Measurements from ENCODE around the gene PIGH. TPM values are rescaled to one million over a fixed set of nuclear protein-coding genes. Genes with fewer than 3 reads are reported as not detected.
A peak's percentile ranks its signal among the peaks of the same experiment; 100 is the strongest.

The PIGH gene
- total RNA-seq, 2 donors from 2014 or later: 4.5 to 7.5 TPM

GRCh38 chr14:67551123-67551522 is 48.9 kb downstream of the PIGH start:
- Mint-ChIP-seq H3K4me3 (no peak overlapping the region), H3K4me1 (peaks cover 4% of the 10 kb centered on the region), H3K27ac (no peak overlapping the region), H3K27me3 (ENCODE audit: insufficient read depth) (no peaks in the 10 kb centered on the region), H3K9me3 (no peaks in the 10 kb centered on the region), H3K36me3 (ENCODE audit: low read depth) (peaks cover 42% of the 10 kb centered on the region)
- Histone ChIP-seq H3K4me3 (ENCODE audit: low read length) (no peak overlapping the region), H3K27ac (ENCODE audit: low read depth, low read length) (no peak overlapping the region), H3K36me3 (ENCODE audit: control insufficient read depth, insufficient read depth, low read length) (no peaks in the 10 kb centered on the region), H3K9ac (ENCODE audit: extremely low read depth, low read length, poor library complexity, severe bottlenecking) (no peak overlapping the region), H3K27me3 (ENCODE audit: control insufficient read depth, insufficient read depth, low read length, poor library complexity, severe bottlenecking) (no peaks in the 10 kb centered on the region), H3K9me3 (ENCODE audit: control insufficient read depth, low read length) (no peaks in the 10 kb centered on the region), H3K4me1 (ENCODE audit: control insufficient read depth, insufficient read depth, low read length) (no peaks in the 10 kb centered on the region)
- WGBS, 2 experiments (ENCODE audit: insufficient coverage in 1 of 2, insufficient read length in 1 of 2): 93 to 100% methylated on average over 1 to 2 of the region's 3 CpGs
- TF ChIP-seq, protein P1, sequence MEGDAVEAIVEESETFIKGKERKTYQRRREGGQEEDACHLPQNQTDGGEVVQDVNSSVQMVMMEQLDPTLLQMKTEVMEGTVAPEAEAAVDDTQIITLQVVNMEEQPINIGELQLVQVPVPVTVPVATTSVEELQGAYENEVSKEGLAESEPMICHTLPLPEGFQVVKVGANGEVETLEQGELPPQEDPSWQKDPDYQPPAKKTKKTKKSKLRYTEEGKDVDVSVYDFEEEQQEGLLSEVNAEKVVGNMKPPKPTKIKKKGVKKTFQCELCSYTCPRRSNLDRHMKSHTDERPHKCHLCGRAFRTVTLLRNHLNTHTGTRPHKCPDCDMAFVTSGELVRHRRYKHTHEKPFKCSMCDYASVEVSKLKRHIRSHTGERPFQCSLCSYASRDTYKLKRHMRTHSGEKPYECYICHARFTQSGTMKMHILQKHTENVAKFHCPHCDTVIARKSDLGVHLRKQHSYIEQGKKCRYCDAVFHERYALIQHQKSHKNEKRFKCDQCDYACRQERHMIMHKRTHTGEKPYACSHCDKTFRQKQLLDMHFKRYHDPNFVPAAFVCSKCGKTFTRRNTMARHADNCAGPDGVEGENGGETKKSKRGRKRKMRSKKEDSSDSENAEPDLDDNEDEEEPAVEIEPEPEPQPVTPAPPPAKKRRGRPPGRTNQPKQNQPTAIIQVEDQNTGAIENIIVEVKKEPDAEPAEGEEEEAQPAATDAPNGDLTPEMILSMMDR (conservative IDR thresholded peaks at IDR 0.05): no peak
- no peak for DNase-seq

- H3K4me1 Mint-ChIP-seq: peaks cover 4% of the 10 kb centered on the region
- no peaks in the 10 kb centered on the region for H3K9me3 Mint-ChIP-seq
- no peak for DNase-seq
- Histone ChIP-seq H3K9ac (ENCODE audit: extremely low read depth, low read length, poor library complexity, severe bottlenecking) (no peak overlapping the region), H3K4me3 (ENCODE audit: low read length) (no peak overlapping the region), H3K27me3 (ENCODE audit: control insufficient read depth, insufficient read depth, low read length, poor library complexity, severe bottlenecking) (no peaks in the 10 kb centered on the region), H3K4me1 (ENCODE audit: control insufficient read depth, insufficient read depth, low read length) (no peaks in the 10 kb centered on the region), H3K9me3 (ENCODE audit: control insufficient read depth, low read length) (peaks cover 4% of the 10 kb centered on the region), H3K27ac (ENCODE audit: low read depth, low read length) (no peak overlapping the region), H3K36me3 (ENCODE audit: control insufficient read depth, insufficient read depth, low read length) (peaks cover 12% of the 10 kb centered on the region)
- H3K4me3 Mint-ChIP-seq: no peak overlapping the region
- TF ChIP-seq, protein P1 (conservative IDR thresholded peaks at IDR 0.05): no peak
- WGBS, 2 experiments (ENCODE audit: insufficient coverage in 1 of 2, insufficient read length in 1 of 2): 94 to 100% methylated on average over 1 to 4 of the region's 4 CpGs
- H3K27ac Mint-ChIP-seq: no peak overlapping the region
- H3K27me3 Mint-ChIP-seq (ENCODE audit: insufficient read depth): no peaks in the 10 kb centered on the region
- H3K36me3 Mint-ChIP-seq (ENCODE audit: low read depth): peaks cover 46% of the 10 kb centered on the region
Measured at GRCh38 chr14:67549734-67550133, 50.3 kb downstream of the PIGH start.

DNA sequence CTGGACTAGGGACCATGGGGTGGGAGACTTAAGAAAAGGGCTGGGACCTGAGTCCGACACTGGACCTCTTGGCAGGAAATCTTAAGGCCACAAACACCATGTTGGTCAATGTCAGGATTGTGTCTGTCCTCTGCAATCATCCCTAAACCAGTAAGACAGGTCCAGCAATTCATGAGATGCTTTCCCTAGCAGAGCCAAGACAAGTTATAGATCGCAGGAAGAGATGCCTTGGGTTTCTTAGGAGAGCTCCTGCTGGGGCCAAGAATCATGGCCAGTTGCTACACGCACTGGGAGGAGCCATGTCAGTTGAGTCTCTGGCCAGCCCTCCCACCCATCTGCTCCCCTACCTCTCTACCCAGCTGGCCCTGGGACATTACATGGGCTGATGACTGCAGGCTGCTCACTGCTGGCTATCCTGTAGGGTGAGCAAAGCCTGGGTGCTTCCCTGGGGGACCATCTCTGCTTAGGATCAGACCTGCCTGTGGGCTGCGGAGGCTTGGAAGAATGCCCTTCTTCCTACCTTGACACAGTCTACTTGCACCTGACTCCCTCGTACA is 52.8 kb downstream of the PIGH start:
- TF ChIP-seq, protein P1 (conservative IDR thresholded peaks at IDR 0.05): no peak
- Mint-ChIP-seq H3K27ac (peak overlapping the region; percentile 20), H3K9me3 (no peaks in the 10 kb centered on the region), H3K4me3 (no peak overlapping the region), H3K36me3 (ENCODE audit: low read depth) (peaks cover 65% of the 10 kb centered on the region), H3K27me3 (ENCODE audit: insufficient read depth) (no peaks in the 10 kb centered on the region), H3K4me1 (peaks cover 5% of the 10 kb centered on the region)
- Histone ChIP-seq H3K9me3 (ENCODE audit: control insufficient read depth, low read length) (peaks cover 5% of the 10 kb centered on the region), H3K36me3 (ENCODE audit: control insufficient read depth, insufficient read depth, low read length) (peaks cover 26% of the 10 kb centered on the region), H3K27me3 (ENCODE audit: control insufficient read depth, insufficient read depth, low read length, poor library complexity, severe bottlenecking) (no peaks in the 10 kb centered on the region), H3K4me1 (ENCODE audit: control insufficient read depth, insufficient read depth, low read length) (no peaks in the 10 kb centered on the region), H3K27ac (ENCODE audit: low read depth, low read length) (no peak overlapping the region), H3K9ac (ENCODE audit: extremely low read depth, low read length, poor library complexity, severe bottlenecking) (no peak overlapping the region), H3K4me3 (ENCODE audit: low read length) (no peak overlapping the region)
- 97 to 98% methylated on average over 4 to 5 of the region's 5 CpGs for WGBS, 2 experiments (ENCODE audit: insufficient coverage in 1 of 2, insufficient read length in 1 of 2)
- DNase-seq: no peak
